ENCODE results near the gene LENEP.

The LENEP gene

DNA sequence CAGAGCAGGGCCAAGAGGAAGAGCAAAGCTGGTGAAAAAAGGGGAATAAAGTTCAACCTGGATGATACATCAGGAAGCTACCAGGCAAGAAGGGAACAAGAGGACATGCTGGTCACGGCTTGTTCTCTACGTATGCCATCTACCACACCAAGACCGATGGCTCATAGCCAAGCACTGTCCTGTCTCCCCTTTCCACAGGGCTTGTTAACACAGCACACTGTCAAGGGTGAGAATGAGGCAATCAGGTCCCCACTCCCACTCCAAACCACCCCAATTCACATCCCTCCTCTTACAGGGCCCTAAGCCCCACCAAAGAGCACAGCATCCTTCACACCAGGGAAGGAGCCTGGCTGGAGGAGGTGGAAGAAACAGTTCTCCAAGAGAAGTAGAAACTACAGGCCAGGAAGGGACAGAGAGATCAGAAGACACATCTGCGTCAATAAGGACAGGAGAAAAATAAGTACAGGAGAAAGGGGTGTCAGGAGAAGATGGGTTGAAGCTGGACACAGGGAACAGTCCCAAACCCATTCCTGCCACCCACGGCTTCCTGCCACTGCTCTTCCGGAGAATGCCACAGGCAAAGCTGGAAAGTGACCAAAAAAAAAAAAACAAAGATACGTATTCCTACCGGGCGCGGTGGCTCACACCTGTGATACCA is 21.9 kb upstream of the LENEP start:
- Histone ChIP-seq H3K9ac (no peak overlapping the region), H3K27me3 (ENCODE audit: control insufficient read depth, insufficient read depth, low read length) (no peaks in the 10 kb centered on the region), H3K9me3 (ENCODE audit: control insufficient read depth, low read length) (no peaks in the 10 kb centered on the region), H2AFZ (no peak overlapping the region), H3K4me1 (peaks cover 7% of the 10 kb centered on the region), H3K4me2 (ENCODE audit: low read length) (peak overlapping the region; percentile 64), H3K36me3 (ENCODE audit: control insufficient read depth, insufficient read depth, low read length) (no peaks in the 10 kb centered on the region), H3K79me2 (no peaks in the 10 kb centered on the region), H3K27ac (peak overlapping the region; percentile 98), H3K4me3 (ENCODE audit: low read depth, low read length) (peak overlapping the region; percentile 45)
- TF ChIP-seq, protein P1, sequence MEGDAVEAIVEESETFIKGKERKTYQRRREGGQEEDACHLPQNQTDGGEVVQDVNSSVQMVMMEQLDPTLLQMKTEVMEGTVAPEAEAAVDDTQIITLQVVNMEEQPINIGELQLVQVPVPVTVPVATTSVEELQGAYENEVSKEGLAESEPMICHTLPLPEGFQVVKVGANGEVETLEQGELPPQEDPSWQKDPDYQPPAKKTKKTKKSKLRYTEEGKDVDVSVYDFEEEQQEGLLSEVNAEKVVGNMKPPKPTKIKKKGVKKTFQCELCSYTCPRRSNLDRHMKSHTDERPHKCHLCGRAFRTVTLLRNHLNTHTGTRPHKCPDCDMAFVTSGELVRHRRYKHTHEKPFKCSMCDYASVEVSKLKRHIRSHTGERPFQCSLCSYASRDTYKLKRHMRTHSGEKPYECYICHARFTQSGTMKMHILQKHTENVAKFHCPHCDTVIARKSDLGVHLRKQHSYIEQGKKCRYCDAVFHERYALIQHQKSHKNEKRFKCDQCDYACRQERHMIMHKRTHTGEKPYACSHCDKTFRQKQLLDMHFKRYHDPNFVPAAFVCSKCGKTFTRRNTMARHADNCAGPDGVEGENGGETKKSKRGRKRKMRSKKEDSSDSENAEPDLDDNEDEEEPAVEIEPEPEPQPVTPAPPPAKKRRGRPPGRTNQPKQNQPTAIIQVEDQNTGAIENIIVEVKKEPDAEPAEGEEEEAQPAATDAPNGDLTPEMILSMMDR (IDR thresholded peaks at IDR 0.05), result no peak

DNA sequence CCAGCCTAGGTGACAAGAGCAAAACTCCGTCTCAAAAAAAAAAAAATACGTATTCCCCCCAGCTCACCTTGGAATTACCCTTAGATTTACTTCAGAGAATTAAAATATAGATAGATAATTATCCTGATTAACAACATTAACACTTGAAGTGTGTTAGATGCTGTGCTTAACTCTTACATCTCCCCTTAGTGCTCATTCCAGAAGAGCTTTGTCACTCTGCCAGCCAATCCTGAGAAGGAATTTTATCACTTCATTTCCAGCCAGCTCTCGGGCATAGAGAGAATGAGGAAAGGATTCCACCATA is 21.2 kb upstream of the LENEP start:
- no peaks in the 10 kb centered on the region for H3K36me3 ChIP-seq (ENCODE audit: control insufficient read depth, insufficient read depth, low read length)
- peak overlapping the region; percentile 98 for H3K27ac ChIP-seq
- H3K4me2 ChIP-seq (ENCODE audit: low read length), result peak overlapping the region; percentile 91
- H2AFZ ChIP-seq, result no peak overlapping the region
- no peaks in the 10 kb centered on the region for H3K27me3 ChIP-seq (ENCODE audit: control insufficient read depth, insufficient read depth, low read length)
- TF ChIP-seq, protein P1 (IDR thresholded peaks at IDR 0.05), result no peak
- peak overlapping the region; percentile 94 for H3K4me3 ChIP-seq (ENCODE audit: low read depth, low read length)
- H3K79me2 ChIP-seq, result no peaks in the 10 kb centered on the region
- peaks cover 7% of the 10 kb centered on the region for H3K4me1 ChIP-seq
- H3K9ac ChIP-seq, result no peak overlapping the region
- no peaks in the 10 kb centered on the region for H3K9me3 ChIP-seq (ENCODE audit: control insufficient read depth, low read length)

DNA sequence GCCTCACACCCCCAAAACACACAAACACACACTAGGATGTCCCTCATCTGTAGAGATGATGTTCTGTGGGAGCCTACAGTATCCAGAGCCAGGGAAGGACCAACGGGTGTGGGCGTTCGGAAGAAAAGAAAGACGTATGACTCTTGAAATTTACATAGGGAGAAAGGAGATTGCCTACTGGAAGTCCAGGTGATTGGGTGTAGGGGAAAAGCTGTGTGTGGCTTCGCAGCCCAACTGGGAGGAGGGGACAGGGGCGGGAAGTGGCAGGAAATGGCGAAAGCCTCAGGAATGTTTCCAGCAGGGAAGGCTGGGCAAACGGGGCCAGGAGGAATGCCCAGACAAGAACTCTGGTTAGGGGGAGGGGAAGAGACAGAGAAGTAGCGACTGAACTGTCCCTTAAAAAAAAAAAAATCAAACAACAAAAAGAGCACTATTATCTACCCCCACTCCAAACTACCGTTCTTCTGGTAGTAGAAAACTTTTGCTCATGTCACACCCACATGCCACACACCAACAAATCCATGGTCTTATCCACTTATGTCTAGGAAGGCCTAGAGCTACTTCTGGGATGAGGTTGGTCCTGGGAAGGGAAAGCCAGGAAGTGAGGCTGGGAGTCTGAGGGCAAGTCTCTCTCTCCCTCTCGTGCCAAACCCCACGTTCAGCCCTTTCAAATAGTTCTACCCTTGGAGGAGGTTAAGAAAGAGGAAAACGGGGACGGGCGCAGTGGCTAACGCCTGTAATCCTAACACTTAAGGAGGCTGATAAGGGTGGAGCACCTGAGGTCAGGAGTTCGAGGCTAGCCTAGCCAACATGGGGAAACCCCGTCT is 20.7 kb upstream of the LENEP start:
- peak overlapping the region; percentile 94 for H3K4me3 ChIP-seq (ENCODE audit: low read depth, low read length)

DNA sequence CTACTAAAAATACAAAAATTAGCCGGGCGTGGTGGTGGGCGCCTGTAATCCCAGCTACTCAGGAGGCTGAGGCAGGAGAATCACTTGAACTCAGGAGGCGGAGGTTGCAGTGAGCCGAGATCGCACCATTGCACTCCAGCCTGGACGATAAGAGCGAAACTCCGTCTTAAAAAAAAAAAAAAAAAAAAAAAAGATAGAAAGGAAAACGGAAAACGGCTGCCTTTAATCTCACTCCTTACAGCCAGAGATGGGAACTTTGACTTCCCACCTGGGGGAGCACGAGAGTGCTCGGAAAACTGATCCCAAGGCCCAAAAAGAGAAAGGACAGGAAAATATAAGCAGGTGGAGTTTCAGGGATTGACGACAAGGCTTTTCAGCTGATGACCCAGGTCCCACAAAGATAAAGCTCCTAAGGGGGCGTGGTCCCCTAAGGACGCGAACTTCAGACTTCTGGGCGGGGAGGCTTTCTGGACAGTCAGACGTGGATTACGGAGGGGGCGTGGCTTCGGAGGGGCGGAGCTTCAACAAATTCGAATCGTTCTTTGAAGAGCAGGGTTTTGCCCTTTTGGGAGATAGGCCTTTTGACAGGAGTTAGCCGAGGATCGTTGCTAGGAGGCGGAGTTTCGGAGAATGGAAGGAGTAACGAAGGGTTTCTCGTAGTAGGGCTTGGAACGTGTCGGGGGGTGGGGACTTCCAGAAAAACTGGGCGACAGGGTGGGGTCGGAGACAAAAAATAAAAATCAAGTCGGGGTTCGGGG is 19.9 kb upstream of the LENEP start:
- H3K4me1 ChIP-seq, result peaks cover 7% of the 10 kb centered on the region
- no peaks in the 10 kb centered on the region for H3K36me3 ChIP-seq (ENCODE audit: control insufficient read depth, insufficient read depth, low read length)
- H3K9ac ChIP-seq, result peak overlapping the region; percentile 77
- H3K27me3 ChIP-seq (ENCODE audit: control insufficient read depth, insufficient read depth, low read length), result no peaks in the 10 kb centered on the region
- peaks cover 2% of the 10 kb centered on the region for H3K79me2 ChIP-seq
- no peaks in the 10 kb centered on the region for H3K9me3 ChIP-seq (ENCODE audit: control insufficient read depth, low read length)
- H3K4me3 ChIP-seq (ENCODE audit: low read depth, low read length), result peak overlapping the region; percentile 94
- TF ChIP-seq, protein P1 (IDR thresholded peaks at IDR 0.05), result no peak
- H3K4me2 ChIP-seq (ENCODE audit: low read length), result peak overlapping the region; percentile 91
- peak overlapping the region; percentile 61 for H2AFZ ChIP-seq
- H3K27ac ChIP-seq, result peak overlapping the region; percentile 98

More for the DNA sequence above, 20.7 kb upstream of the LENEP start:
- peaks cover 2% of the 10 kb centered on the region for H3K79me2 ChIP-seq
- TF ChIP-seq, protein P1 (IDR thresholded peaks at IDR 0.05), result no peak
- H3K36me3 ChIP-seq (ENCODE audit: control insufficient read depth, insufficient read depth, low read length), result no peaks in the 10 kb centered on the region
- peak overlapping the region; percentile 98 for H3K27ac ChIP-seq
- peak overlapping the region; percentile 91 for H3K4me2 ChIP-seq (ENCODE audit: low read length)
- H3K9ac ChIP-seq, result no peak overlapping the region
- H3K27me3 ChIP-seq (ENCODE audit: control insufficient read depth, insufficient read depth, low read length), result no peaks in the 10 kb centered on the region
- peaks cover 7% of the 10 kb centered on the region for H3K4me1 ChIP-seq
- H3K9me3 ChIP-seq (ENCODE audit: control insufficient read depth, low read length), result no peaks in the 10 kb centered on the region
- no peak overlapping the region for H2AFZ ChIP-seq
